H1 (cell line): ENCODE results near the gene RPP25. TPM values are rescaled to one million over a fixed set of nuclear protein-coding genes. Genes with fewer than 3 reads are reported as not detected.

Source experiments
- CTCF ChIA-PET: fragments of 300-600 bp; sonication (Branson Sonifier 250); formaldehyde crosslinking; loops from one replicate; lab custom pipeline; 2021; ENCODE audit not compliant: partially characterized antibody; lab: Charles Lee
- POLR2A ChIA-PET: fragments of 300-600 bp; sonication (Branson Sonifier 250); formaldehyde crosslinking; loops from one replicate; lab custom pipeline; 2021; ENCODE audit warnings: inconsistent platforms; ENCODE audit not compliant: partially characterized antibody; lab: Charles Lee
- DNase-seq, 2 experiments: peaks; one replicate each; pipeline versions ENCODE4 v3.0.0 to v3.0.0-alpha.2; 2010 to 2022; ENCODE audit warnings: low spot score in 2 of 2, low read depth in 1 of 2, mixed read lengths in 1 of 2
- FAIRE-seq: peaks from 2 replicates; lab custom pipeline; 2011; peaks lifted over from hg19 to GRCh38; lab: Jason Lieb, UNC
- H2AFZ ChIP-seq: 2 replicates; pipeline ENCODE4 v1.8.1; 2012; ENCODE audit warnings: low read length, inconsistent platforms
- H2AK5ac ChIP-seq: 2 replicates; pipeline ENCODE4 v1.6.1; 2013; ENCODE audit warnings: low read depth, low read length
- H2BK120ac ChIP-seq: replicated peaks from 2 replicates; pipeline ENCODE3; 2013; ENCODE audit warnings: low read depth, low read length, inconsistent platforms
- H2BK12ac ChIP-seq: 2 replicates; pipeline ENCODE4 v1.6.1; 2013; ENCODE audit warnings: low read depth, low read length
- H2BK15ac ChIP-seq: 2 replicates; pipeline ENCODE4 v1.6.1; 2013; ENCODE audit warnings: low read length
- H2BK20ac ChIP-seq: 2 replicates; pipeline ENCODE4 v1.6.1; 2013; ENCODE audit warnings: low read length
- H2BK5ac ChIP-seq: 2 replicates; pipeline ENCODE4 v1.6.1; 2013; ENCODE audit warnings: low read depth, low read length
- H3K14ac ChIP-seq: 2 replicates; pipeline ENCODE4 v1.6.1; 2013; ENCODE audit warnings: inconsistent platforms; ENCODE audit not compliant: insufficient read length
- H3K18ac ChIP-seq: 2 replicates; pipeline ENCODE4 v1.6.1; 2013; ENCODE audit warnings: low read length; ENCODE audit errors: extremely low read depth
- H3K23ac ChIP-seq: 2 replicates; pipeline ENCODE4 v1.6.1; 2013; ENCODE audit warnings: inconsistent platforms; ENCODE audit not compliant: insufficient read length
- H3K23me2 ChIP-seq: 2 replicates; pipeline ENCODE4 v1.6.1; 2013; ENCODE audit warnings: low read depth, low read length
- H3K27ac ChIP-seq: 2 replicates; pipeline ENCODE4 v1.6.1; 2011; ENCODE audit warnings: low read depth, low read length, inconsistent platforms
- H3K27me3 ChIP-seq, 4 experiments: replicated peaks in 1 of 4; 1 replicate in 1 of 4; 2 replicates in 3 of 4; pipeline versions ENCODE4 v1.6.1 to v1.8.1; 2011 to 2013; ENCODE audit warnings: low read length in 3 of 4, mild to moderate bottlenecking in 3 of 4, inconsistent platforms in 2 of 4, mixed read lengths in 2 of 4, moderate library complexity in 1 of 4; ENCODE audit not compliant: control insufficient read depth in 3 of 4, insufficient read depth in 3 of 4; ENCODE audit errors: extremely low read depth in 1 of 4
- H3K36me3 ChIP-seq, 4 experiments: 2 replicates each; pipeline versions ENCODE4 v1.6.1 to v1.8.1; 2011 to 2013; ENCODE audit warnings: mild to moderate bottlenecking in 4 of 4, low read length in 3 of 4, moderate library complexity in 2 of 4, control low read depth in 1 of 4, inconsistent platforms in 1 of 4; ENCODE audit not compliant: insufficient read depth in 4 of 4, control insufficient read depth in 2 of 4
- H3K4ac ChIP-seq: replicated peaks from 2 replicates; pipeline ENCODE3; 2013; ENCODE audit warnings: low read length, low read depth, mixed read lengths, inconsistent platforms; ENCODE audit not compliant: insufficient read length
- H3K4me1 ChIP-seq, 4 experiments: replicated peaks in 1 of 4; 1 replicate in 1 of 4; 2 replicates in 3 of 4; pipeline versions ENCODE4 v1.6.1 to v1.8.1; 2011 to 2013; ENCODE audit warnings: low read length in 3 of 4, inconsistent platforms in 2 of 4, mixed read lengths in 1 of 4; ENCODE audit not compliant: insufficient read depth in 4 of 4, control insufficient read depth in 3 of 4
- H3K4me2 ChIP-seq, 2 experiments: 2 replicates each; pipeline versions ENCODE4 v1.6.1 to v1.8.1; 2011 to 2013; ENCODE audit warnings: low read depth in 2 of 2, low read length in 2 of 2, control low read depth in 1 of 2, inconsistent platforms in 1 of 2, mild to moderate bottlenecking in 1 of 2; ENCODE audit not compliant: insufficient read depth in 1 of 2
- H3K4me3 ChIP-seq, 4 experiments: fragments of 200-600, 300-600 bp in 1 of 4; sonication (generic), shearing (Covaris generic), sonication (Bioruptor Twin) in 1 of 4; 2 replicates each; pipeline versions ENCODE4 v1.5.1 to v1.8.1; 2011 to 2016; ENCODE audit warnings: low read length in 4 of 4, low read depth in 3 of 4, control low read depth in 2 of 4, inconsistent platforms in 2 of 4, mild to moderate bottlenecking in 2 of 4, mixed read lengths in 1 of 4, moderate library complexity in 1 of 4; ENCODE audit not compliant: insufficient read depth in 2 of 4; ENCODE audit errors: extremely low read depth in 1 of 4
- H3K56ac ChIP-seq: replicated peaks from 2 replicates; pipeline ENCODE3; 2013; ENCODE audit warnings: low read depth, mild to moderate bottlenecking, mixed read lengths, low read length, inconsistent platforms; ENCODE audit not compliant: insufficient read length
- H3K79me1 ChIP-seq: 2 replicates; pipeline ENCODE4 v1.6.1; 2013; ENCODE audit warnings: low read depth, low read length, control low read depth
- H3K79me2 ChIP-seq, 2 experiments: 2 replicates each; pipeline versions ENCODE4 v1.6.1 to v1.8.1; 2012 to 2013; ENCODE audit warnings: low read length in 2 of 2, mild to moderate bottlenecking in 2 of 2, inconsistent platforms in 1 of 2; ENCODE audit not compliant: insufficient read depth in 2 of 2, control insufficient read depth in 1 of 2
- H3K9ac ChIP-seq, 4 experiments: replicated peaks in 1 of 4; 1 replicate in 1 of 4; 2 replicates in 3 of 4; pipeline versions ENCODE4 v1.6.1 to v1.8.1; 2011 to 2013; ENCODE audit warnings: low read depth in 3 of 4, low read length in 3 of 4, control low read depth in 2 of 4, mild to moderate bottlenecking in 2 of 4, moderate library complexity in 2 of 4, inconsistent platforms in 1 of 4; ENCODE audit errors: extremely low read depth in 1 of 4
- H3K9me3 ChIP-seq, 2 experiments: 2 replicates each; pipeline versions ENCODE4 v1.6.1 to v1.8.1; 2012 to 2013; ENCODE audit warnings: mild to moderate bottlenecking in 2 of 2, moderate library complexity in 2 of 2, control low read depth in 1 of 2, inconsistent platforms in 1 of 2, low read depth in 1 of 2, low read length in 1 of 2, mixed read lengths in 1 of 2; ENCODE audit not compliant: insufficient read depth in 2 of 2
- H4K20me1 ChIP-seq, 2 experiments: replicated peaks in 1 of 2; 2 replicates each; pipeline versions ENCODE3 to v1.8.1; 2011 to 2013; ENCODE audit warnings: inconsistent platforms in 2 of 2, low read length in 2 of 2, mild to moderate bottlenecking in 1 of 2; ENCODE audit not compliant: insufficient read depth in 2 of 2, control insufficient read depth in 1 of 2
- H4K5ac ChIP-seq: 2 replicates; pipeline ENCODE4 v1.6.1; 2013; ENCODE audit warnings: low read length, low read depth, mixed read lengths, inconsistent platforms; ENCODE audit not compliant: insufficient read length
- H4K8ac ChIP-seq: 2 replicates; pipeline ENCODE4 v1.8.0; 2013; ENCODE audit warnings: mild to moderate bottlenecking, moderate library complexity, low read length, inconsistent platforms; ENCODE audit not compliant: insufficient read depth; ENCODE audit errors: extremely low read depth
- H4K91ac ChIP-seq: replicated peaks from 2 replicates; pipeline ENCODE3; 2013; ENCODE audit warnings: low read length, mixed read lengths, inconsistent platforms; ENCODE audit not compliant: insufficient read length
- ASH2L ChIP-seq: fragments of 200-600, 300-600 bp; sonication (generic); IDR thresholded peaks from one replicate; pipeline ENCODE4 v1.7.1; 2017; ENCODE audit warnings: low read length
- CREB1 ChIP-seq: IDR thresholded peaks from 2 replicates; pipeline ENCODE4 v1.6.1; 2012; ENCODE audit warnings: inconsistent platforms
- ZNF274 ChIP-seq: IDR thresholded peaks from 2 replicates; pipeline ENCODE4 v1.7.0; 2012; ENCODE audit warnings: low read length, borderline replicate concordance; ENCODE audit errors: extremely low read depth
- WGBS, 2 experiments: shearing (Covaris generic) in 1 of 2; methylation state at CpG; one replicate each; pipeline versions ENCODE4 v1.1.6 to v1.1.7; 2013 to 2015; ENCODE audit warnings: low lambda C conversion rate in 2 of 2, mixed read lengths in 2 of 2, inconsistent platforms in 1 of 2, low coverage in 1 of 2, missing lambda C conversion rate in 1 of 2; ENCODE audit not compliant: insufficient replicate concordance in 2 of 2, insufficient coverage in 1 of 2, insufficient read length in 1 of 2; ENCODE audit errors: extremely low coverage in 1 of 2, missing lambda C conversion rate in 1 of 2; 5-methylcytosine and 5-hydroxymethylcytosine counted together
- polyA plus RNA-seq, 7 experiments: library from polyadenylated mRNA; depleted of rRNA in 3 of 7; stranded (reverse) in 5 of 7; unstranded in 2 of 7; fragments of >200 nt in 5 of 7; fragments of 200-250 nt in 2 of 7; gene quantifications; 1 replicate in 5 of 7; 2 replicates in 1 of 7; 4 replicates in 1 of 7; pipeline versions ENCODE4 v1.2.1 to v1.2.3, GENCODE V29; 2011 to 2013; ENCODE audit warnings: missing spikeins in 2 of 7, mixed read lengths in 2 of 7
- total RNA-seq: library from RNA; stranded (reverse); fragmentation: NEBNext Ultra II Directional; extraction: Animal tissue kit (Norgen Biotek cat#: 25700); gene quantifications from 2 replicates; pipeline ENCODE4 v1.2.1, GENCODE V29; 2021

The RPP25 gene
- total and polyA plus RNA-seq, 2 of the 8 experiments (the other 6 are each of a cell fraction or from before 2014, with no cell fraction given) = 17.4 to 19.8 TPM

DNA sequence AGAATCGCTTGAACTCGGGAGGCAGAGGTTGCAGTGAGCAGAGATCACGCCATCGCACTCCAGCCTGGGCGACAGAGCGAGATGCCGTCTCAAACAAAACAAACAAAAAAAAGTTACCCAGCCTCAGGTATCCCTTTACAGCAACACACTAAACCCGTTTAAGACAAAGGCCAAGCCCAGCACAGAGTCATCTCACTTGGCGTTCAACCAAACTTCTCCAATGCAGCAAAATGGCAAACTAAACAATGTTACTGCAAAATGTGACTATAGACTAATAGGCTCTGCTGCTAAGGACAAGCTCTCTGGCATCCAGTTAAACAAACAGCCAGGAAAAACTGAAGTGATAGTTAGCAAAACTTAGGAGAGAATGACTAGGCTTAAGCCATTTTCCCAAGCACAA, 43.5 kb downstream of the RPP25 start:
- Histone ChIP-seq H3K79me2 (no peaks in the 10 kb centered on the region), H3K4me2 (no peak overlapping the region), H4K5ac (no peak overlapping the region), H3K4ac (no peak overlapping the region), H3K18ac (no peak overlapping the region), H3K9ac (no peak overlapping the region), H2BK20ac (no peak overlapping the region), H3K27me3 (no peaks in the 10 kb centered on the region), H3K23me2 (no peaks in the 10 kb centered on the region), H3K79me1 (no peaks in the 10 kb centered on the region), H4K20me1 (peaks cover 0 to 2% of the 10 kb centered on the region in 2 experiments), H4K91ac (no peak overlapping the region), H3K9me3 (no peaks in the 10 kb centered on the region), H3K36me3 (peaks cover 7 to 40% (median 21%) of the 10 kb centered on the region in 4 experiments), H2BK12ac (no peak overlapping the region), H4K8ac (no peak overlapping the region), H3K14ac (no peak overlapping the region), H2BK15ac (no peak overlapping the region), H2AFZ (no peak overlapping the region), H3K4me1 (no peaks in the 10 kb centered on the region), H2AK5ac (no peak overlapping the region), H2BK120ac (no peak overlapping the region), H3K4me3 (no peak overlapping the region), H2BK5ac (no peak overlapping the region), H3K23ac (no peak overlapping the region), H3K27ac (no peak overlapping the region), H3K56ac (no peak overlapping the region)
- 88% methylated on average over 9 of the region's 9 CpGs; no CpG with 5 or more reads in 1 of the 2 experiments for WGBS, 2 experiments
- ChIA-PET POLR2A (interaction anchor here (0.7 to 10.9 kb wide), 6 partner anchors 9 to 121 kb away, joined by 3 to 84 read pairs (median 4); partner anchors contain the start of gene COX5A), CTCF (interaction anchor here (0.6 to 4.0 kb wide), 4 partner anchors 11 to 38 kb away, joined by 3 to 26 read pairs (median 4); no protein-coding TSS in a partner anchor)
- FAIRE-seq = no peak
- DNase-seq = no peak
- TF ChIP-seq ASH2L (no peak), ZNF274 (no peak), CREB1 (no peak)
